Kidney glomerular epithelial cell (primary cell): Measurements from ENCODE around the gene NR0B1.

ENCODE experiments used
- DNase-seq: peaks from one replicate; lab custom pipeline; 2025; lab: John Stamatoyannopoulos, UW

Gene NR0B1

GRCh38 chrX:30262763-30263162 lies 46.4 kb downstream of the NR0B1 start:
- no peak for DNase-seq

GRCh38 chrX:30261012-30261411 lies 48.2 kb downstream of the NR0B1 start:
- DNase-seq = no peak

- DNase-seq = no peak
Observed at GRCh38 chrX:30259927-30260326, 49.3 kb downstream of the NR0B1 start.
